Endodermal cell (in vitro differentiated cells): Measurements from ENCODE around the gene GRHL3. TPM values are rescaled to one million over a fixed set of nuclear protein-coding genes. Genes with fewer than 3 reads are reported as not detected.

Experiments
- DNase-seq: peaks from one replicate; pipeline ENCODE4 v3.0.0-alpha.2; 2017
- H3K27ac ChIP-seq: 2 replicates; pipeline ENCODE4 v1.5.1; 2013; ENCODE audit warnings: mild to moderate bottlenecking, low read depth, low read length, moderate library complexity
- H3K27me3 ChIP-seq: 2 replicates; pipeline ENCODE4 v1.6.1; 2013; ENCODE audit warnings: mild to moderate bottlenecking, low read length, moderate library complexity; ENCODE audit not compliant: insufficient read depth, control insufficient read depth, poor library complexity, severe bottlenecking
- H3K36me3 ChIP-seq: 2 replicates; pipeline ENCODE4 v1.7.0; 2013; ENCODE audit warnings: mild to moderate bottlenecking, low read length, moderate library complexity; ENCODE audit not compliant: control insufficient read depth, insufficient read depth
- H3K4me1 ChIP-seq: one replicate; pipeline ENCODE4 v1.7.0; 2013; ENCODE audit warnings: low read length; ENCODE audit not compliant: control insufficient read depth, insufficient read depth
- H3K4me3 ChIP-seq: 2 replicates; pipeline ENCODE4 v1.5.1; 2013; ENCODE audit warnings: mild to moderate bottlenecking, low read length, moderate library complexity
- H3K9ac ChIP-seq: 2 replicates; pipeline ENCODE4 v1.6.1; 2013; ENCODE audit warnings: mild to moderate bottlenecking, low read length, moderate library complexity; ENCODE audit not compliant: poor library complexity, severe bottlenecking; ENCODE audit errors: extremely low read depth
- H3K9me3 ChIP-seq: 2 replicates; pipeline ENCODE4 v1.6.1; 2013; ENCODE audit warnings: mild to moderate bottlenecking, low read length, moderate library complexity; ENCODE audit not compliant: control insufficient read depth
- H3K27ac Mint-ChIP-seq: 2 replicates; pipeline ENCODE4 v1.8.0; 2020; ENCODE audit warnings: mixed read lengths
- H3K27me3 Mint-ChIP-seq: 2 replicates; pipeline ENCODE4 v1.8.0; 2021; ENCODE audit warnings: mild to moderate bottlenecking, mixed read lengths; ENCODE audit not compliant: insufficient read depth
- H3K36me3 Mint-ChIP-seq: 2 replicates; pipeline ENCODE4 v1.8.0; 2020; ENCODE audit warnings: low read depth, mixed read lengths
- H3K4me1 Mint-ChIP-seq: 2 replicates; pipeline ENCODE4 v1.8.0; 2020; ENCODE audit warnings: mixed read lengths
- H3K4me3 Mint-ChIP-seq: 2 replicates; pipeline ENCODE4 v1.8.0; 2020; ENCODE audit warnings: mild to moderate bottlenecking, moderate library complexity, mixed read lengths
- H3K9me3 Mint-ChIP-seq: 2 replicates; pipeline ENCODE4 v1.8.0; 2020; ENCODE audit warnings: mild to moderate bottlenecking, mixed read lengths
- WGBS, 2 experiments: methylation state at CpG; one replicate each; pipeline versions ENCODE4 v1.1.5 to v1.1.7; 2013; ENCODE audit warnings: missing lambda C conversion rate in 2 of 2, mixed read lengths in 1 of 2; ENCODE audit not compliant: insufficient coverage in 1 of 2, insufficient read length in 1 of 2; 5-methylcytosine and 5-hydroxymethylcytosine counted together
- total RNA-seq, 2 donors: library from RNA; stranded (reverse); fragmentation: NEBNext Ultra II Directional in 1 of 2; extraction: Animal tissue kit (Norgen Biotek cat#: 25700) in 1 of 2; gene quantifications; 2 replicates in 1 of 2; 3 replicates in 1 of 2; pipeline ENCODE4 v1.2.1, GENCODE V29; 2021
- TF ChIP-seq, protein P1 (sequence below): fragments of 200-600 bp; sonication (generic); conservative IDR thresholded peaks from 2 replicates; pipeline ENCODE4 v1.5.0; 2021; ENCODE audit warnings: antibody characterized with exemption, mild to moderate bottlenecking

Gene GRHL3
- total RNA-seq, 2 donors from 2014 or later: 1.8 to 2.5 TPM

DNA sequence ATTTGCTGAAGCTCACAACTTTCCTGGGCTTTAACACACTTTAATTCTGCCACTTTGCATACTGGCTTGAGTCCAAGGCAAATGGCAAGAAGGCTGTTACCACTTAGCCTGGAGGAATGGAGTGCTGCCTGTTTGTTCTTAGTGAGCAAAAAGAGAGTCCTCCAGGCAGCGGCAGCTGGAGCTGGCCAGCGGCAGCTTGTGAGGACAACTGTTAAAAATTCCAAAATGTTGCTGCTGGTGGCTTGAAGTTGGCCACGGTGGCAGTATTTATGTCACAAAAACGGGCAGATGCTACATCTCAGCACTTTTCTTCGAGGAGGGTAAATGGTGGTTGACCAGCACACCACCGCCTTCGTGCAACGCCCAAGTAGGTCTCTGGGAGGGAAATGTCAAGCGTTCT is 67.1 kb downstream of the GRHL3 start:
- Histone ChIP-seq H3K27ac (no peak overlapping the region), H3K36me3 (peaks cover 10% of the 10 kb centered on the region), H3K4me3 (no peak overlapping the region), H3K9me3 (no peaks in the 10 kb centered on the region), H3K27me3 (no peaks in the 10 kb centered on the region), H3K9ac (no peak overlapping the region), H3K4me1 (no peaks in the 10 kb centered on the region)
- peaks cover 2% of the 10 kb centered on the region for H3K9me3 Mint-ChIP-seq
- DNase-seq: no peak
- H3K4me3 Mint-ChIP-seq: no peak overlapping the region
- H3K27ac Mint-ChIP-seq: no peak overlapping the region
- H3K4me1 Mint-ChIP-seq: peaks cover 10% of the 10 kb centered on the region
- peaks cover 35% of the 10 kb centered on the region for H3K36me3 Mint-ChIP-seq
- H3K27me3 Mint-ChIP-seq: no peaks in the 10 kb centered on the region
- 89 to 95% methylated on average over 9 of the region's 9 CpGs for WGBS, 2 experiments
- TF ChIP-seq, protein P1, sequence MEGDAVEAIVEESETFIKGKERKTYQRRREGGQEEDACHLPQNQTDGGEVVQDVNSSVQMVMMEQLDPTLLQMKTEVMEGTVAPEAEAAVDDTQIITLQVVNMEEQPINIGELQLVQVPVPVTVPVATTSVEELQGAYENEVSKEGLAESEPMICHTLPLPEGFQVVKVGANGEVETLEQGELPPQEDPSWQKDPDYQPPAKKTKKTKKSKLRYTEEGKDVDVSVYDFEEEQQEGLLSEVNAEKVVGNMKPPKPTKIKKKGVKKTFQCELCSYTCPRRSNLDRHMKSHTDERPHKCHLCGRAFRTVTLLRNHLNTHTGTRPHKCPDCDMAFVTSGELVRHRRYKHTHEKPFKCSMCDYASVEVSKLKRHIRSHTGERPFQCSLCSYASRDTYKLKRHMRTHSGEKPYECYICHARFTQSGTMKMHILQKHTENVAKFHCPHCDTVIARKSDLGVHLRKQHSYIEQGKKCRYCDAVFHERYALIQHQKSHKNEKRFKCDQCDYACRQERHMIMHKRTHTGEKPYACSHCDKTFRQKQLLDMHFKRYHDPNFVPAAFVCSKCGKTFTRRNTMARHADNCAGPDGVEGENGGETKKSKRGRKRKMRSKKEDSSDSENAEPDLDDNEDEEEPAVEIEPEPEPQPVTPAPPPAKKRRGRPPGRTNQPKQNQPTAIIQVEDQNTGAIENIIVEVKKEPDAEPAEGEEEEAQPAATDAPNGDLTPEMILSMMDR: no peak

GRCh38 chr1:24386931-24387330 is 67.8 kb downstream of the GRHL3 start:
- no peaks in the 10 kb centered on the region for H3K4me1 ChIP-seq
- peaks cover 2% of the 10 kb centered on the region for H3K9me3 Mint-ChIP-seq
- H3K36me3 Mint-ChIP-seq: peaks cover 35% of the 10 kb centered on the region
- no peak overlapping the region for H3K9ac ChIP-seq
- H3K27ac ChIP-seq: no peak overlapping the region
- H3K27ac Mint-ChIP-seq: no peak overlapping the region
- WGBS, 2 experiments: 92 to 98% methylated on average over 7 to 11 of the region's 11 CpGs
- H3K27me3 Mint-ChIP-seq: no peaks in the 10 kb centered on the region
- TF ChIP-seq, protein P1: no peak
- no peak overlapping the region for H3K4me3 ChIP-seq
- peaks cover 10% of the 10 kb centered on the region for H3K36me3 ChIP-seq
- peaks cover 10% of the 10 kb centered on the region for H3K4me1 Mint-ChIP-seq
- no peak overlapping the region for H3K4me3 Mint-ChIP-seq
- H3K27me3 ChIP-seq: no peaks in the 10 kb centered on the region
- no peaks in the 10 kb centered on the region for H3K9me3 ChIP-seq
- no peak for DNase-seq

- no peaks in the 10 kb centered on the region for H3K27me3 ChIP-seq
- Mint-ChIP-seq H3K36me3 (peaks cover 27% of the 10 kb centered on the region), H3K4me3 (no peak overlapping the region), H3K27ac (no peak overlapping the region), H3K27me3 (no peaks in the 10 kb centered on the region), H3K9me3 (peaks cover 2% of the 10 kb centered on the region), H3K4me1 (peaks cover 10% of the 10 kb centered on the region)
- no peak overlapping the region for H3K27ac ChIP-seq
- no peak overlapping the region for H3K9ac ChIP-seq
- no peaks in the 10 kb centered on the region for H3K4me1 ChIP-seq
- TF ChIP-seq, protein P1: no peak
- peaks cover 10% of the 10 kb centered on the region for H3K36me3 ChIP-seq
- WGBS, 2 experiments: 90% methylated on average over 1 of the region's 1 CpG; no CpG with 5 or more reads in 1 of the 2 experiments
- no peak overlapping the region for H3K4me3 ChIP-seq
- DNase-seq: no peak
- no peaks in the 10 kb centered on the region for H3K9me3 ChIP-seq
Measured at GRCh38 chr1:24387636-24388175, 68.5 kb downstream of the GRHL3 start.
